Heart left ventricle (tissue), 13 donors: ENCODE results near the gene DEPP1.

ENCODE experiments used
- CTCF ChIP-seq, 12 donors: fragments of 200-600 bp; sonication (generic) in 4 of 12; IDR thresholded peaks; one replicate each; pipeline versions ENCODE4 v1.5.0 to v1.8.0; 2018 to 2022; ENCODE audit warnings: antibody characterized with exemption in 12 of 12, mild to moderate bottlenecking in 5 of 12
- POLR2A ChIP-seq, 2 donors: fragments of 450-650 bp; IDR thresholded peaks; one replicate each; pipeline ENCODE4 v1.6.1; 2017; ENCODE audit warnings: antibody characterized with exemption in 2 of 2, mild to moderate bottlenecking in 2 of 2, moderate library complexity in 2 of 2
- donor health status: ischemic (EF 13 %, LVEDD 7.1; RV severe dilation, severe dysfunction).
- donor health status: DM: no; HTN: yes; CAD: no.
- donor health status: DM: no; HTN: no; CAD: no.
- donor health status: ischemic (EF 25% LVEDD 6.9; RV normal size, moderate dysfunction).
- donor health status: ischemic (EF 25% LVEDD 5.7; RV mildly dilated, moderate dysfunction).
- donor health status: ischemic (EF 35%, LVEDD 5.7; RV mildly dilated, moderate dysfunction).
- donor health status: nonischemic (EF 11% LVEDD 7.7; RV severe dilation, severe dysfunction).
- donor health status: DM: yes; HTN: yes; CAD: no.
- donor health status: PGD.
- donor health status: ischemic (EF 29% LVEDD 5.4; RV normal size, mild dysfunction).
- donor health status: nonischemic (EF 23%, LVEDD 6.1; RV moderate dilation, normal function).

DNA sequence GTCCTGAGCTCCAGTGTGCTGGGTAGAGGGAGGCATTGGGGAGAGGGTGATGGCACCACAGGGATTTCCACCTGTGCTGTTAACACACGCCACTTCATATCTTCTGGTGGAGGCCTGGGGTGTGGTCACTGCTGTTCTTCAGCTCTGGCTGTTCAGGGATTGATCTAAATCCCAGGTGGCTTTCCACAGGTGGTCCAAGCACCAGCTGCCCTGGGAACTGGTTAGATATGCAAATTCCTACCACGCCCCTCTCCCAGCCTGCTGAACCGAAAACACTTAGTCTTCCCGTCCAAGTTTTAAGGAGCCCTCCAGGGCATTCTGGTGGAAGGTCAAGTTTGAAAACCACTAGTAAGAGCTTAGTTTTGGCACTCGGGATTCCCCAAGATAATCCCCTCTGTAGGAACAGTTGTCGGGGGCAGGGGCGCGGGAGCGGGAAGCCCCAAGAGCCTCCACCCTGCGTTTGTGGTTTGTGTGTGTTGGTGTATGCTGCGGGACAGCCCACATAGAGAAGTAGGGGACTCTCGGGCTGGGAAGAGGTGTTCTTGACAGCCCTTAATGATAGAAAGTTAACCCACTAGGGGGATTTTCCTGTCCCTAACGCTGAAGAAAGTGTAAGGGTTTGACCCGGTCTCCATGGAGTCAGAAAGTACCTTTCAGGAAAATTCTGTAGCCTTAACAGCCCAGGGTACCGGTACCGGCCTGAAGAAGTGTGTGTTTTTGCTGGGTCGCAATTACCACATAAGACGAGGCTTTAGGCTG is 5.1 kb downstream of the DEPP1 start:
- TF ChIP-seq CTCF (IDR thresholded peaks at IDR 0.05) (no peak), POLR2A (IDR thresholded peaks at IDR 0.05) (no peak)
